Tibial nerve (tissue), 4 donors: ENCODE data around the gene TFIP11. TPM values are rescaled to one million over a fixed set of nuclear protein-coding genes. Genes with fewer than 3 reads are reported as not detected.

Experiments used
- DNase-seq, 2 donors: peaks; one replicate each; pipeline ENCODE4 v3.0.0-alpha.2; 2019; ENCODE audit warnings: low spot score in 2 of 2
- H3K27ac ChIP-seq, 4 donors: fragments of 200-600 bp; sonication (generic) in 3 of 4; one replicate each; pipeline ENCODE4 v1.5.1; 2017 to 2019; ENCODE audit warnings: mild to moderate bottlenecking in 1 of 4
- H3K27me3 ChIP-seq, 2 donors: fragments of 200-600 bp; sonication (generic) in 1 of 2; one replicate each; pipeline versions ENCODE4 v1.5.1 to v1.6.0; 2017 to 2019
- H3K36me3 ChIP-seq, 3 donors: fragments of 200-600 bp; sonication (generic); one replicate each; pipeline ENCODE4 v1.5.1; 2018 to 2019
- H3K4me1 ChIP-seq, 4 donors: fragments of 200-600 bp; sonication (generic) in 3 of 4; one replicate each; pipeline ENCODE4 v1.5.1; 2017 to 2019
- H3K4me3 ChIP-seq, 4 donors: fragments of 200-600 bp; sonication (generic) in 3 of 4; one replicate each; pipeline ENCODE4 v1.5.1; 2017 to 2019; ENCODE audit warnings: mild to moderate bottlenecking in 1 of 4, moderate library complexity in 1 of 4
- H3K9me3 ChIP-seq, 4 donors: fragments of 200-600 bp; sonication (generic) in 3 of 4; one replicate each; pipeline ENCODE4 v1.5.1; 2017 to 2019
- EP300 ChIP-seq, 2 donors: sonication (generic); formaldehyde crosslinking; IDR thresholded peaks; one replicate each; pipeline ENCODE4 v1.6.1; 2017; ENCODE audit warnings: antibody characterized with exemption in 2 of 2, mild to moderate bottlenecking in 1 of 2
- POLR2A ChIP-seq, 2 donors: fragments of 450-650 bp; IDR thresholded peaks; one replicate each; pipeline ENCODE4 v1.6.1; 2017; ENCODE audit warnings: antibody characterized with exemption in 2 of 2, mild to moderate bottlenecking in 2 of 2, moderate library complexity in 2 of 2
- WGBS, 2 donors: methylation state at CpG; one replicate each; pipeline ENCODE4 v1.1.5; 2018; 5-methylcytosine and 5-hydroxymethylcytosine counted together
- total RNA-seq, 4 donors: library from RNA; depleted of rRNA; stranded (reverse); fragments of >200 nt; gene quantifications; one replicate each; pipeline ENCODE4 v1.1.0, GENCODE V29; 2016
- TF ChIP-seq, protein P1 (sequence below), 5 experiments: fragments of 200-600 bp in 3 of 5; fragments of 450-650 bp in 2 of 5; sonication (generic) in 3 of 5; IDR thresholded peaks; one replicate each; pipeline ENCODE4 v1.5.1; 2016 to 2019; ENCODE audit warnings: antibody characterized with exemption in 5 of 5, mild to moderate bottlenecking in 3 of 5, moderate library complexity in 2 of 5

TFIP11 gene
- total RNA-seq, 4 donors from 2014 or later = 15.5 to 23.9 (median 19.3) TPM

DNA sequence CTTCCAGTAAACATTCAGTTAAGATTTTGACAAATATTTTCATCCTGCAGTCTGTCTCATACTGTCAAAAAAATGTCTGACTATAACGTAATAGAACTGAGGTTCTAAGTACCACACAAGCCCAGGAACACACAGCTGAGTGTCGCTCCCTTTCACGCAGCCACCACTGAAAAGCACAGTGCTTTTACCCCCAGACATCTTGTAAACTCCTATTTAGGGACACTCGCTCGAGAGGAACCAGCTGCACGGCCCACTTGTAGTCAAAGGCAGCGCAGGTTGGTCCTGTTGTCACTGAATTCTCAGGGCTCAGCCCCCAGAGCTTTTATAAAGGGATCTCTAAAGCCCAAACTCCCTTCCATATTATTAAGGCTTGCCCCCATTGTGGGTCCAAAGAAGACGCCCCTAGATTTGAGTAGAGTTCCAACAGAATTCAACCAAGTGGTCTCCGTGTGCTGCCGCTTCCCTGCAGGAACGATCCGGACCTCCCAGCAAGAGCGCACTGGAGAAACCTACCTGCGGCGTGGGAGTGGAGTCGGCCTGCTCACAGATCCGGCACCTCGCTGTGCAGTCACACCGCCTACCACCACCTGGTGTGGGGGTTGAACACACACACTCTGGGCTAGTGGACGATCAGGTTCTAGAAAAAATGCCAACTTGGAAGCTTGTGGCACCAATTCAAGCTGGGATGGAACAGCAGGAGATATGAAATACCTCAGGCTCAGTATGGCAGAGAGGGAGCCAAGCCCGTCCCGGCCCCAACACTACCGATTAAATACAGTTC, 59.8 kb downstream of the TFIP11 start:
- DNase-seq = no peak
- H3K27ac ChIP-seq = no peak overlapping the region
- H3K9me3 ChIP-seq = no peaks in the 10 kb centered on the region
- H3K36me3 ChIP-seq = peaks cover 3 to 74% (median 14%) of the 10 kb centered on the region in 3 donors
- TF ChIP-seq, protein P1, sequence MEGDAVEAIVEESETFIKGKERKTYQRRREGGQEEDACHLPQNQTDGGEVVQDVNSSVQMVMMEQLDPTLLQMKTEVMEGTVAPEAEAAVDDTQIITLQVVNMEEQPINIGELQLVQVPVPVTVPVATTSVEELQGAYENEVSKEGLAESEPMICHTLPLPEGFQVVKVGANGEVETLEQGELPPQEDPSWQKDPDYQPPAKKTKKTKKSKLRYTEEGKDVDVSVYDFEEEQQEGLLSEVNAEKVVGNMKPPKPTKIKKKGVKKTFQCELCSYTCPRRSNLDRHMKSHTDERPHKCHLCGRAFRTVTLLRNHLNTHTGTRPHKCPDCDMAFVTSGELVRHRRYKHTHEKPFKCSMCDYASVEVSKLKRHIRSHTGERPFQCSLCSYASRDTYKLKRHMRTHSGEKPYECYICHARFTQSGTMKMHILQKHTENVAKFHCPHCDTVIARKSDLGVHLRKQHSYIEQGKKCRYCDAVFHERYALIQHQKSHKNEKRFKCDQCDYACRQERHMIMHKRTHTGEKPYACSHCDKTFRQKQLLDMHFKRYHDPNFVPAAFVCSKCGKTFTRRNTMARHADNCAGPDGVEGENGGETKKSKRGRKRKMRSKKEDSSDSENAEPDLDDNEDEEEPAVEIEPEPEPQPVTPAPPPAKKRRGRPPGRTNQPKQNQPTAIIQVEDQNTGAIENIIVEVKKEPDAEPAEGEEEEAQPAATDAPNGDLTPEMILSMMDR (IDR thresholded peaks at IDR 0.05) = no peak
- TF ChIP-seq POLR2A (IDR thresholded peaks at IDR 0.05) (no peak), EP300 (IDR thresholded peaks at IDR 0.05) (no peak)
- H3K4me3 ChIP-seq = no peak overlapping the region
- no peaks in the 10 kb centered on the region for H3K4me1 ChIP-seq
- no peaks in the 10 kb centered on the region for H3K27me3 ChIP-seq
- 92 to 95% methylated on average over 23 of the region's 23 CpGs for WGBS, 2 donors

DNA sequence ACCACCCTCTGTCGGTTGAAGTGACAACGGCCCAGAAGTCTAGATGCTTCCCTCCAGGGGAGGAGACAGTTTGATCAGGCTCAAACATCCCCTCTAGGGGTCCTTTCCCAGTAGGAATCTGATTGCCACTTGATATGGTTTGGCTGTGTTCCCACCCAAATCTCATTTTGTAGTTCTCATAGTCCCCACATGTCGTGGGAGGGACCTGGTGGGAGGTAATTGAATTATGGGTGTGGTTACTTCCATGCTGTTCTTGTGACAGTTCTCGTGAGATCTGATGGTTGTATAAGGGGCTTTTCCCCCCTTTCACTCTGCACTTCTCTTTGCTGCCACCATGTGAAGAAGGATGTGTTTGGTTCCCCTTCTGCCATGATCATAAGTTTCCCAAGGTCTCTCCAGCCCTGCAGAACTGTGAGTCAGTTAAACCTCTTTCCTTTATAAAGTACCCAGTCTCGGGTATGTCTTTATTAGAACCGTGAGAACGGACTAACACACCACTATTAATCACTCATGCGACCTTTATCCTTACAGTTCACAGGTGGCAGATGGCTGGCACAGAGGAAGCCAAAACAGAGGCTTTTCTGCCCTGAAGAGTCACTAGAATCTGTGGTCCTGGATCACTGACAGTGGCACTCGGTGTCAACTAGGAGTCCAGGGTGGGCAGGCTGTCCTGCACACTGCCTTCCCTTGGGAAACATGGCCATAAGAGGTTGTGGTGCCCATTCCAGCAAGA, 61.7 kb downstream of the TFIP11 start:
- TF ChIP-seq POLR2A (IDR thresholded peaks at IDR 0.05) (no peak), EP300 (IDR thresholded peaks at IDR 0.05) (no peak)
- TF ChIP-seq, protein P1 (IDR thresholded peaks at IDR 0.05) = no peak

DNA sequence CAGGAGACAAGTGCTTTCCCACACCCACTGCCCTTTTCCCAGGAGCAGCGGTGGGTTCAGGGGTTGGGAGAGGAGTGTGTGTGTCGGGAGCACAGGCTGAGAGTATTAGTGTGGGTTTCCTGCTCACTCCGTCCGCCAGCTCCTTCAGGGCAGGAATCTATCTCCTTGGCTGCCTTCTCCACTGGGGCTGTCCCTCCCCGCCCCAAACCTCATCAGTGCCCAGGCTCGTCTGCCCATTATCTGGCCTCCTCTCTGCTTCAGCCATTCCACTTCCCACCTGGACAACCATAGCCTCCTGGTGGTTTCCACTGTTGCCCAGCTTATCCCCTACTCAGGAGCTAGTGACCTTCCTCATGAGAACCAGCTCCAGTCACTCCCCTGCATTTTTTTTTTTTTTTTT, 63.3 kb downstream of the TFIP11 start:
- Histone ChIP-seq H3K27me3 (no peaks in the 10 kb centered on the region), H3K27ac (no peak overlapping the region), H3K9me3 (no peaks in the 10 kb centered on the region), H3K4me1 (no peaks in the 10 kb centered on the region), H3K36me3 (peaks cover 3 to 52% (median 10%) of the 10 kb centered on the region in 3 donors), H3K4me3 (no peak overlapping the region)
- WGBS, 2 donors = 59 to 70% methylated on average over 6 of the region's 6 CpGs
- TF ChIP-seq POLR2A (IDR thresholded peaks at IDR 0.05) = no peak
- TF ChIP-seq, protein P1 (IDR thresholded peaks at IDR 0.05) = no peak
- no peak for DNase-seq

More for the DNA sequence above, 61.7 kb downstream of the TFIP11 start:
- Histone ChIP-seq H3K27ac (no peak overlapping the region), H3K27me3 (no peaks in the 10 kb centered on the region), H3K4me1 (no peaks in the 10 kb centered on the region), H3K9me3 (no peaks in the 10 kb centered on the region), H3K36me3 (peaks cover 3 to 61% (median 10%) of the 10 kb centered on the region in 3 donors), H3K4me3 (no peak overlapping the region)
- WGBS, 2 donors = 85 to 87% methylated on average over 9 of the region's 9 CpGs
- DNase-seq = no peak

DNA sequence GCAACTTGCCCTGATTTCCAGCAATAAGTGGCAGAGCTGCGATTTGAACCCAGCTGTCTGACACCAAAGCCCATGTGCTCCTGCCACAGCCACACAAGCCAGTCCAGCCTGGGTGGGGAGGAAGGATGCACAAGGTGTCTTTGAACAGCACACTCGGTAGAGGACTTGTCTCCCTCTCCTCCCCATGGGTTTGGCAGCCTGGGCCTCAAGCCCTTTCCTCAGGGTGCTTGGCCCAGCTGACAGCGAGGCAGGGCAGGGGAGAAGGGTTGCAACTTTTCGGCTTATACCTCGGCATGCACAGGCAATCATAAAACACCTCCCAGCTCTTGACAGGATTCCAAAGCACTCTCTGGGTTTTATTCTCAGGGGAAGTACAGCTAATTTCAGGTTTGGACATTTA, 63.9 kb downstream of the TFIP11 start:
- 64 to 78% methylated on average over 5 of the region's 5 CpGs for WGBS, 2 donors
- H3K9me3 ChIP-seq = no peaks in the 10 kb centered on the region

More for the DNA sequence above, 63.9 kb downstream of the TFIP11 start:
- H3K36me3 ChIP-seq = peaks cover 3 to 45% (median 10%) of the 10 kb centered on the region in 3 donors
- H3K4me3 ChIP-seq = no peak overlapping the region
- no peaks in the 10 kb centered on the region for H3K27me3 ChIP-seq
- H3K27ac ChIP-seq = no peak overlapping the region
- H3K4me1 ChIP-seq = no peaks in the 10 kb centered on the region
- no peak for DNase-seq
- TF ChIP-seq EP300 (IDR thresholded peaks at IDR 0.05) = no peak
- TF ChIP-seq POLR2A (IDR thresholded peaks at IDR 0.05) = no peak
- TF ChIP-seq, protein P1 (IDR thresholded peaks at IDR 0.05) = no peak
